GM21381 (cell line): ENCODE measurements around the gene FBXO22.

Experiments used
- ATAC-seq: cut with Tn5 transposase; IDR thresholded peaks from one replicate; pipeline ENCODE4 v1.9.1; 2021; ENCODE audit warnings: mild to moderate bottlenecking, moderate library complexity; ENCODE audit not compliant: unreplicated experiment

The FBXO22 gene

GRCh38 chr15:75918135-75918534, 14.5 kb downstream of the FBXO22 start:
- no peak for ATAC-seq

- ATAC-seq, result no peak
Measured at GRCh38 chr15:75920079-75920478, 16.4 kb downstream of the FBXO22 start.

- ATAC-seq, result no peak
Measured at GRCh38 chr15:75921732-75922703, 18.3 kb downstream of the FBXO22 start.

- no peak for ATAC-seq
Measured at GRCh38 chr15:75923756-75924155, 20.1 kb downstream of the FBXO22 start.

- ATAC-seq, result no peak
Measured at GRCh38 chr15:75924576-75924975, 20.9 kb downstream of the FBXO22 start.

- ATAC-seq, result no peak
Measured at GRCh38 chr15:75925440-75925839, 21.8 kb downstream of the FBXO22 start.

- ATAC-seq, result no peak
Measured at GRCh38 chr15:75926931-75927330, 23.3 kb downstream of the FBXO22 start.

GRCh38 chr15:75927601-75928000, 23.9 kb downstream of the FBXO22 start:
- ATAC-seq, result no peak

GRCh38 chr15:75928680-75929608, 25.3 kb downstream of the FBXO22 start:
- no peak for ATAC-seq

- ATAC-seq, result no peak
Measured at GRCh38 chr15:75929799-75930565, 26.3 kb downstream of the FBXO22 start.

- no peak for ATAC-seq
Measured at GRCh38 chr15:75930866-75931265, 27.2 kb downstream of the FBXO22 start.

GRCh38 chr15:75942464-75942863, 38.8 kb downstream of the FBXO22 start:
- ATAC-seq, result no peak

- ATAC-seq, result no peak
Measured at GRCh38 chr15:75943246-75943645, 39.6 kb downstream of the FBXO22 start.

GRCh38 chr15:75943713-75944215, 40.1 kb downstream of the FBXO22 start:
- ATAC-seq, result no peak

- ATAC-seq, result no peak
Measured at GRCh38 chr15:75945953-75946352, 42.3 kb downstream of the FBXO22 start.

- ATAC-seq, result no peak
Measured at GRCh38 chr15:75947092-75947491, 43.4 kb downstream of the FBXO22 start.

- ATAC-seq, result no peak
Measured at GRCh38 chr15:75948761-75949296, 45.2 kb downstream of the FBXO22 start.

- ATAC-seq, result no peak
Measured at GRCh38 chr15:75952525-75952924, 48.8 kb downstream of the FBXO22 start.

GRCh38 chr15:75955720-75956119, 52.0 kb downstream of the FBXO22 start:
- ATAC-seq, result no peak

- ATAC-seq, result no peak
Measured at GRCh38 chr15:75961331-75961730, 57.7 kb downstream of the FBXO22 start.
